Cerebellar cortex (tissue), 1 donor: ENCODE measurements around the gene RPL9.
A peak's percentile ranks its signal among the peaks of the same experiment; 100 is the strongest.
"Not testable (repeated sequence)": the region's sequence is repeated elsewhere in the genome, so short reads cannot be mapped to it uniquely, and the experiment has no call there.

Experiments used
- DNase-seq: peaks from one replicate; pipeline ENCODE4 v3.0.0-alpha.2; 2015; ENCODE audit warnings: low spot score

The RPL9 gene

DNA sequence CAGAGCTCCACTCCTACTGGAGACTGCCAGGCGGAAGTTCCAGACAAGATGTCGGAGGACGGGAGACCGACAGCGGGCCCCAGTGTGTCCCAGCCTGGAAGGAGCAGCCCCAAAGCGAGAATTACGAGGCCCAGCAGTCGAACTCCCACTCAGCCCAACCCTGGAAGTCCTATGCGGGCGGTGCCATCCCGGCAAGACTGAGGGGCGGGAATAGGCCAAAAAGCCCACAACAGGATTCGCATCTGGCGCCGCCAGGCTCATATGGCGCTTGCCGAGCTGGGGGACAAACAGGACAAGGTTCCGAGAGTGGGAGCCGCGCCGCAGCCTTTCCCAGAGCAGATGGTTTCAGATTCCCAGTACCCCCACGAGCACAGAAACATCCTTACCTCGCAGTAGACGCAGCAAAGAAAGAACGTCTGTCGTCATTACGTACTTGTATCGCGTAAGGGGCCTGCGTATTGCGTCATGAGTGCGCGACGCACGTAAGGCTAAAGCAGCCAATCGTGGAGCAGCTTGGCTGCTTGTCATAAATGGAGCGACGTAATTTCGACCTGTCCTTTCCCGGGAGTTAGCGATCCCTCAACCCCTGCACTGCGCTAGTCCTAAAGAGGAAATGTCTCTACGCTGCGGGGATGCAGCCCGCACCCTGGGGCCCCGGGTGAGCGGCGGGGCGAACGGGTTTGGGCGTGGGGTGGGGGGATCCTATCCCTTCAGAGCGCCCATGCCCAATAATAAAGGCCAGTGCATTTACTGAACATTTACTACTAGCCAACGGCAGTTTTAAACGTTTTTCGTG lies at the start of gene RPL9, which contains the start of gene LIAS:
Gene RPL9, minus strand, starts transcription at position 418 of the 796 bp plus-strand sequence. CDS start 483 bp downstream, outside the sequence.
Gene LIAS, plus strand, starts transcription at position 552 of the 796 bp plus-strand sequence. Its CDS starts 62 bp downstream, at position 614.
- DNase-seq = peak; percentile 98

DNA sequence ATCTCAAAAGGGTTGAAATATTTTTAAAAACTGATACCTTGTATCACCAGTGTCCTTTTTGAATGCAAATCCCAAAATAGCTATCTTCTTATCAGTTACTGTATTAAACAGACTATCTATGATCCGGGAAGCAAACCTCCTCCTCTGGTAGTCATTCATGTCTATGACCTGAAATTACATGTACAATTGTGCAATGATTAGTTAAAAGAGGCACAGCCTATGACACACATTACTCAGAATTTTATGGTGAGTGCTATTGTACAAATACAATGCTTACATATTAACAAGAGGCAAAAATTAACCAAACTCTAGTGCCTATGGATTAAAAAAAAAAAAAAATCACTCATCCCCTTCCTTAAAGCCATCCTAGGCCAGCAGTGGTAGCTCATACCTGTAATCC lies 46.9 kb upstream of the RPL9 start:
- DNase-seq = no peak

DNA sequence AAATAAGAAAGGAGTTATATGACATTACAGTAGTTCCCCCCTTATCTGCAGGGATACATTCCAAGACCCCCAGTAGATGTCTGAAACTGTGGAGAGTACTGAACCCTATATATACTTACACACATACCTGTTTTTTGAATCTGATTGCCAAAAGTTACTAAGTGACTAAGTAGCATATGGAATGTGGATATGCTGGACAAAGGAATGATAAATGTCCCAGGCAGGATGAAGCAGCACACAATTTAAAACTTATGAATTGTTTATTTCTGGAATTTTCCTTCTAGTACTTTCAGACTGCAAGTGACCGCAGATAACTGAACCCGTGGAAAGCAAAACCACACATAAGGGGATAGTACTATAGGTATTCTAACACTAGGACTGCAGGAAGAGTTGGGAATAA lies 45.8 kb upstream of the RPL9 start:
- no peak for DNase-seq

DNA sequence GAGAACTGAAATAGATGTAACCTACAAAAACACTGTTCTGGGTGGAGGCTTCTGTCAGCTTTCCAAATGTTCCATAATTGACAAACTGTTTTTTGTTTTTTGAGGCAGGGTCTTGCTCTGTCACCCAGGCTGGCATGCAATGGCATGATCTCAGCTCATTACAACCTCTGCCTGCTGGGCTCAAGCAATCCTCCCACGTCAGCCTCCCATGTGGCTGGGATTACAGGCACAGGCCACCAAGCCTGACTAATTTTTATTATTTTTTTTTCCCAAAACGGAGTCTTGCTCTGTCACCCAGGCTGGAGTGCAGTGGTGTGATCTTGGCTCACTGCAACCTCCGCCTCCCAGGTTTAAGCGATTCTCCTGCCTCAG lies 43.9 kb upstream of the RPL9 start:
- not testable (repeated sequence) for DNase-seq

DNA sequence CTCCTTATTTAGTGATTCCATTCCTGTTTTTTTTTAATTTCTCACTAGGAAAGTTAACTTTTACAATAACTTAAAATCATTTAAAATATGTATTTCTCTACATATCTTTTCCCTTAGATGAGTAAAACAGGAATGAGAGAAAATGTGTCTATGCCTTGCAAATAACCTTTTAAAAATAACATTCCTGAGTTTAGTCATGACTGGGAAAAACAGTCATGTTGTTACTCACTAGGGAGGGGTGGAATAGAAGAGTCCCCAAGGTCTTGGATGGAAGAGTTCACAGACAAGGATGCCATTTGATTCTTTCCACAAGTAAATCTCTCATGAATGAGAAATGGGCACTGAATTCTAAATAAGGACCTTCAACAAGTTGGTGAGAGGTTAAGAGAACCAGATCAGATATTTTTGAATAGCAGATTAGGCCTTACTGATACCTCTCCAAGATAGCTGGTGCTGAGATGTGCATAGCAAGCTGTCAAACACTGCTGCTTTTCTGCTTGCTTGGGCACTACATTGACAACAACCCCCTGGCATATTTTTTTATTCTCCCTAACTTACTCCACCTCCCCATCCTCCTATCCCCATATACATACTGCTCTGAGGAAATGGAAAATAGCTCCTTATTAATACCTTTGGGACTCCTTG lies 43.4 kb upstream of the RPL9 start:
- no peak for DNase-seq

DNA sequence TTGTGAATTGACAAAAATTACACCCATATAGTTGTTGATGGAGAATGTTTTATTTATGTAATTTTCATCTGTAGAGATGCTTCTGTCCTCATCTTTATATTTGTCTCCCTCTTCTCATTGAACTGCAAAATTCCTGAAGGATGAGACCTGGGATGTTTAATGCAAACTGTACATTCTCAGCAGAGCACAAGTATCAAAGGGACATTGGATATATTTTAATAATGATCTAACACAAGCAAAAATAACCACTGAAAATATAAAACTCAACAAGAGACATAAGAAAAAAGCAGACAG lies 40.0 kb upstream of the RPL9 start:
- no peak for DNase-seq

DNA sequence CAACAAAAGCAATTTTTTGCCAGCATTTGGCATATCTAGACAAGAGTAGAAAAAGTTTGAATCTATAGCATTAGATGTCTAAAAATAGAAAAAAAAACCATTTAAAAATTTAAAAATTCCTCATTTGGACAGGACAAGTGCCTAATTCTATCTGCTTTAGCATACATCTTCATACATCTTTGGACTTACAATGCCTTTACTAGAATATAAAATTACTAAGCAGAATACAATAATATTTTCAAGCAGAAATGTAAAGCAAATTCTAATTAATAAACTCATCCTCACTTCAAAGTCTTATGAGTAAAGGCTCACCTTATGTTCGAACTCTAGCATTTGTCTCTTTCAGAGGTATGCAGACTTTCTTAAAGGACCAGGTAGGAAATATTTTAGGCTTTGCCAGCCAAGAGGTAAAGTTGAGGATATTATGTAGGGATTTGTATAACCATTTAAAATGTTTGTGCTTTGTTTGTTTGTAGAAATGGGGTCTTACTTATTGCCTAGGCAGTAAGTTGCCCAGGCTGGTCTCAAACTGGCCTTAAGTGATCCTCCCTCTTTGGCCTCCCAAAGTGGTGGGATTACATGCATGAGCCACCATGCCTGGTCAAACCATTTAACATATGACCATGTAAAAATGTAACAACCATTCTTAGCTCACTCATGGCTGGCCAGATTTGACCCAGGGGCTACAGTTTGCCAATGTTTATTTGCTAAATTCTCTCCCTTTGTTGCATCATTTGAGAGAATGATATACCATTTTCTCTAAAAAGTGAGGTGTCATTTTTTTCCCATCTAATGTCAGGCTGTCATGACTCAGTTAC lies 39.4 kb upstream of the RPL9 start:
- DNase-seq = no peak

DNA sequence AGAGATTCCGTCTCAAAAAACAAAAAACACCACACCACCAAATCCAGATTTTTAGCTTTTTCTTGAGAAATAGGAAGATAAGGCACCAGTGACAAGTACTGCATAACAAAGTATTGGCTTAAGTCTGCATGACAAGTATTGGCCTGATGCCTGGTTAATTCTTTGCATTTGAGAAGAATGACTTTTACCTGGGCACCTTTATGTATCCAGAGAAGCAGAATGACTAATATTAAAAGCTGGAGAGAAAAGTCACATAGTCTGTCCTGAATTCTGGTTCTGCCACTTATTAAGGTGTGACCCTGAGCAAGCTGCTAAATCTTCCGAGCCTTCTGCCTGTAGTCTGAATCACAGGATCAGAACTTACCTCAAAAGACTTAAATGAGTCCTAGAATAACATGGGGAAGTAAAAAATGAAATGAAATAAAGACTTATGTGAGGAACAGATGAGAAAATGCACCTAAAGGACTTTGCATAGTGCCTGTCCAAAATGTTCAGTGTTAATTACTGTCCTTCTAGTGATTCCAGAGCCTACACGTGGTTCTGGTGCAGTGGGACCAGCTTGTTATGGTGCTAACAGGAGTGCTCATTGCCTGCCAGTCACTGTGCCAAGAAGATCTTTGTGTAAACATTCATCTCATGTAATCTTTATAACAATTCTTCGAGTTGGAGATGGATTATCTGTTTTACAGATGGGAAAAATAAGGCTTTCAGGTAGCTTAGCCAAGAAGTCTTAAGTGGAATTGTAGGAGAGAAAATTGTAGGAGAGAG lies 36.9 kb upstream of the RPL9 start:
- no peak for DNase-seq

DNA sequence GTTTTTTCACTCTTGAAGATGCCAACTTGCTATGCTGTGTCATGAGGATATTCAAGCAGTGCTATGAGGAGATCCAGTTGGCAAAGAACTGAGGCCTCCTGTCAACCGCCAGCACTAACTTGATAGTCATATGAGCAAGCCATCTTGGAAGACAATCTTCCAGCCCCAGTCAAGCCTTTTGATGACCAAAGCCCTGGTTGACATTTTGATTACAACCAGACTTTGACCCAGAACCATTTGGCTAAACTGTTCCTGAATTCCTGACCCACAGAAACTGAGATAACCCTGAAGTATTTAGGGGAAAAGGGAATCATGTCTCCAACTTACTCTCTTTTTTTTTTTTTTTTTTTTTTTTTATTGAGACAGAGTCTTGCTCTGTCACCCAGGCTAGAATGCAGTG lies 35.6 kb upstream of the RPL9 start:
- DNase-seq = no peak

DNA sequence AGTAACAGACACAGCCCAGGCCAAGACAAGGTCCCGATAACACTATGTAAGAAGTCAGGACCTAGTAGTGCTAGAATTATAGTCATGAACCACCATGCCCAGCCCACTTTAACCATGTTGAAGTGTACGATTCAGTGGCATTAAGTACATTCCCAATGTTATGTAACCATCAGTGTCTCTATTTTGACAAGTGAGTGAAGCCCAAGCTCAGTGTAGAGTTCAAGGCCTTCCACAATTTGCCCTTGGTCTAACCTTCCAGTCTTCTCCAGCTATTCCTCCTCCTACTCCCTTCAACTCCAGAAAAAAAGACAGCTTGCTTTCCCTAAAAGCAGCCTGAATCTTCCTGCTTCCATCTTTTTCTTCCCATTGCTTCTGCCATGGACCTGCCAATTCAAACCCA lies 31.6 kb upstream of the RPL9 start:
- DNase-seq = no peak

DNA sequence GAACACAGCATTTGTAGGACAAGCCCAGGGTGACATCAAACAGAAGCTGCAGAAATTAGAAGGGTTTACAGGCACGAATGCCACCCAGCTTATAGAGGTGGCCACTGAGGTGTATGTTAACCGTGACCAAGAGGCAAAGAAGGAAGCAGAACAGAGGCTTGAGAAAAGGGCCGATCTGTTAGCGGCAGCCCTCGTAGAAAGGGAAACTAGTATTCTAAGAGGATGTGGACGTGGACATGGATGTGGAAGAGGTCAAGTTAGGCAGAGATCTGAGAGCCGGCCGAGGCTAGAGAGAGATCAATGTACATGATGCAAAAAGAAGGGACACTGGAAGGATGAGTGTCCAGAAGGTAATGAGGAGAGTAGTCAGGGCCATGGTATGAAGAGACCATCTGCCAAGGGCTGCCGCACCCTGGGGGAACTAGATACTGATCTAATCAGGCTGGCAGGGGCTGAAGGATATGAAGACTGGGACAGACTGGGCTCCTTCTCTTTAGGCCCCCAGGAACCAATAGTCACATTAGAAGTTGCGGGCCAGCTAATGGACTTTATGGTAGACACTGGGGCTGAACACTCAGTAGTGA lies 27.6 kb upstream of the RPL9 start:
- DNase-seq = no peak

DNA sequence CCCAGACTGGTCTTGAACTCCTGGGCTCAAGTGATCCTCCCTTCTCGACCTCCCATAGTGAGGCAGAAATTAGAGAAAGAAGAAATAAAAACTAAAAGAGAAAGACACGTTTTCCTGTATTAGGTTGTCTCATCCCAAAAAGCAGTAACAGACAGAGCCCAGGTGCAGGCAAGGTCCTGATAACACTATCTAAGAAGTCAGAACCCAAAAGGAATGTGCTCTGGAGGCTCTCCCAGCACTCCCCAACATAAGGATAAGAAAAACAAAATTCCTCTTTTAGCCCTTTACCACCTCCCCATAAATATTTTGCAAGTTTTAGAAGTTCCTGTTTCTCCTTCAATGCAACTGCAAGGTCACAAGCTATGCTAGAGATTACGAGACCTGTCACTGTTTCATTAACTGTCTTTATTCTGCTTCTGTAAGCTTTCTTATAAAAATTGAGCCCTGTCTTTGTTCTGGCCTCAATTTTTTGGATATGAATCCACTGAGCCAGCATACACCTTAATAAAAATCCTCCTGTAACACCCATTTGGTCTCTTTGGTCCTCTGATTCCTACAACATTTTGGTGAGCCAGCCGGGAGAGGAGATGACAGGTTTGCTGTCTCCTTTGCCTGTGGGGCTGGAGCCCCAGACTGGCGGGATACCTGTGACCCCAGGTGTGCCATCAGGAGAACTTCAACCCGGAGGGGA lies 26.0 kb upstream of the RPL9 start:
- DNase-seq = no peak

DNA sequence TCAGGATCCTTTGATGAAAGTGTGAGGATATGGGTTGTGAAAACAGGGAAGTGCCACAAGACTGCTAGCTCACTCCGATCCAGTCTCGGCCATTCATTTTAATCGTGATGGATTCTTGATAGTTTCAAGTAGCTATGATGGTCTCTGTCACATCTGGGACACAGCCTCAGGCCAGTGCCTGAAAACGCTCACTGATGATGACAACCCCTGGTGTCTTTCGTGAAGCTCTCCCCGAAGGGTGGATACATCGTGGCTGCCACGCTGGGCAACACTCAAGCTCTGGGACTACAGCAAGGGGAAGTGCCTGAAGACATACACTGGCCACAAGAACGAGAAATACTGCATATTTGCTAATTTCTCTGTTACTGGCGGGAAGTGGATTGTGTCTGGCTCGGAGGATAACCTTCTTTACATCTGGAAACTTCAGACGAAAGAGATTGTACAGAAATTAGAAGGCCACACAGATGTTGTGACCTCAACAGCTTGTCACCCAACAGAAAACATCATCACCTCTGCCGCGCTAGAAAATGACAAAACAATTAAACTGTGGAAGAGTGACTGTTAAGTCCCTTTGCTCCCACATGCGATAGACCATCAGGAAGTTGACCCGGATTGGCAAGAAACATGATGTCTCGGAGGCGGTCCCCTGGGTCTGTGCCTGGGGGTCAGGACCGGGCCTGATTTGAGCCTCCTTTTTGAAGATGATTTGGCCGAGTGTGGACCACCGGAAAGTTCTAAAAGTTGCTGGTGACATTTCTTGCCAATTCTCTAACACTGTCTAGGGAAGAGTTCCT lies 22.4 kb upstream of the RPL9 start:
- DNase-seq = no peak

DNA sequence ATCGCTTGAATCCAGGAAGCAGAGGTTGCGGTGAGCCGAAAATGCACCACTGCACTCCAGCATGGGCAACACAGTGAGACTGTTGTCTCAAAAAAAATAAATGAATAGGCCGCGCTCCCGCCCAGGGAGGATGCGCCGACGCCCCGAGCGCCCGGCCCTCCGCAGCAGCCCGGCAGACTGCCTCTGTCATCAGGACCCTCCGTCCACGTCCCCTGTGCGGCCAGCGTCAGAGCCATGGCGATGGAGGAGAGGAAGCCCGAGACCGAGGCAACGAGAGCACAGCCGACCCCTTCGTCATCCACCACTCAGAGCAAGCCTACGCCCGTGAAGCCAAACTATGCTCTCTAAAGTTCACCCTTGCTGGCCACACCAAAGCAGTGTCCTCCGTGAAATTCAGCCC lies 21.5 kb upstream of the RPL9 start:
- DNase-seq = no peak

DNA sequence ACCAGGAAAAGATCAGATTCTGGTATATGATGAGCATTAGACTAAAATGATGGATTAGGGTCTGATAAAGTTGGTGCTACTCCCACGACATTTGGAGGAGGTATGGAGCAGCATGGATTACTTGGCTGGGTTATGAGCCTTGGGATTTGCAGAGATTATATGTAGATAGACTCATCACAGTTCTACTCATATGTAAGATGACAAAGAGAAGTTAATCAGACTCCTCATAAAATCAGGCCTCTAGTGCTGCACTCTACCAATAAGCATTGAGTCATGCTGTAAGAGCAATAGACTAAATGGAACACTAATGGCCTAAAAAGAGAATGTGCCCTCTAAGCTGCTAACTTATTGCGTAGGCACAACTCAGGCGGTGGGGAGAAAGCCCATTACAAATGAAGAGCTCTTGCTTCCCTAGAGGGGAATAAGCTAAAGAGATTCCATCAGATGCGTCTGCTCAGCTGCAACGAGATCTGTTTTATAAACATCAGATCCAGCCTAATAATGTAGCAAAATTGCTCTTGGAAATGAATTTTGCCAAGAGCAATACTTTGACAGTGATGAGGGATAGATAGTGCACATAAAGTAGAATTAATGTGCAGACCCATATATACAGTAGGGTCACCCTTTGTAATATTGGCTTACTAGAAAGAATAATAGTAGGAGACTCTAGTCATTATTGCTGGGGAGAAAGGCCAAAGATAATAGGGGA lies 17.6 kb upstream of the RPL9 start:
- no peak for DNase-seq

DNA sequence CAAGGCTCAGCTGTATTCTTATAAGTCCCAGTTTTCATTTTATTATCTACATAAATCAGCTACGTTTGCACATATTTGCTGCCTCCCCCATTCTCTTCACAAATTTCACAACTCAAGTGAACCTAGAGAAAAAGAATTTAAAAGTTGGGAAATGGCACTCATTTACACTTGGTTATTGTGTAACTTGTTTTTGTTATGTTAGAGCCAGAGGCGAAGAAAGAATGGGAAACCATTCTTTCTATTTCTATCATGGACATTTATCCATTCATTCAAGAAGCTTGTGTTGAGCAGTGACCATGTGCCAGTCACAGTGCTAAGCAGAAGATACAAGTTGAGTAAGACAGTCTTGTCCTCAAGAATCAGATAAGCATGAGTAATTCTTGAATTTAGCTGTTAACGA lies 13.7 kb upstream of the RPL9 start:
- DNase-seq = no peak

DNA sequence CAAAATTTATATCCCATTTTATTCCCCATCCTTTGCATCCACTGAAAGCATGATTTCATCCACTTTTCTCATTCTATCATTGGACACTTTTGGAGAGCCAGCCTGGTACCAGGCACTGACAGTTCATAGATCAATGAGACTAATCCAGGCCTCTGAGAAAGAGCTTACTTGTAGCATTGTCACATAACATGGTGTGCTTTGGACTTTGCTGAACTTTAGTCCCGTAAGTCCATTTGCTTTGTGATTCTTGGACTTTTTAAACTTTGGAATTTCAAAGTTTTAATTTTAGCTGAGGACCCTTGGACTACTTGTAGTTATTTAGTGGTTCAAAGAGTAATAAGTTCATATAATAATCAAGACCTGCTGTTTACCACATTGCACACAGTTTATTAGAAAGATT lies 11.7 kb upstream of the RPL9 start:
- DNase-seq = no peak

DNA sequence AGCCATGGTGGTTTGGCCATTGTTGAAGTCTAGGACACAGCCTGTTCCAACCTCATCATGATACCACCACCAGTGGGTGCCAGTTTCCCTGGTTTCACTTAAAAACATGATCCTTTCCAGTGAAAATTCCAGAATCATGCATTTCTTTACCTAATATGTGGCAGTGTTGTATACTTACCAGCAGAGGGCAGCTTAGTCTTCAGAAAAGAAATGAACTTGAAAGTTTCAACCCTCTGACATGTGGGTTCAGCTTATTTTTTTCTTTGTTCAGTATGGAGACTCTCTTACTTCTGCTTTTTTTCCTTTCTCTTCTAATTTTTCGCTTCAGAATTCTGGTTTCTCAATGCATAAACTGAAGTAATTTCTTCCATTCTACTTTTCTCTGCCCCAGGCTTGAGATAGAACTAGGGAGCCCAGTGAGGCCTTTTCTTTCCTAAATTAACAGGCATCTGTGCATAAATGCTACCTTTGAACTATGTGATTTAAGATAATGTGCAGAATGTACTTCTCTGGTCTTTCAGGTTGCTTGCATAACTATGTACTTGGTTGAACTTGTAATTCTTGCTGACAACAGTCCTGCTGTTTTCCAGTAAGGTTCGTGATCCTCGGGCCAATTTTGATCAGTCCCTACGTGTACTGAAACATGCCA lies 10.8 kb upstream of the RPL9 start:
- peak; percentile 89 for DNase-seq

DNA sequence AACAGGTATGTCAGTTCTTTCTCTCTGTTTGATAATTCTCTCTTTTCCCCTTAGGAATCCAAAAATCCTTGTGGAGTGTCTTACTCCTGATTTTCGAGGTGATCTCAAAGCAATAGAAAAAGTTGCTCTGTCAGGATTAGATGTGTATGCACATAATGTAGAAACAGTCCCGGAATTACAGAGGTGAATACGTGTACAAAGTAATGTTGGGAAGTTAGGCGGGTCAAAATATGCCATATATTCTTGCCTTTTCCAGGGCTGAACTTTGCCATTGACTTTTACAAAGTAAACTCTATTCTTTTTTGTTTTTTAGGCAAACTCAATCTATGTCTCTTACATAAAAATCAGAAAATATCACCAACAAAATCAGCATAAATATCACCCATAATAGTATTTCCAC lies 8.7 kb upstream of the RPL9 start:
- DNase-seq = no peak
